ENCODE measurements around the gene GALNTL6.

- TF ChIP-seq EZH2 (IDR thresholded peaks at IDR 0.05; ENCODE audit: borderline replicate concordance, insufficient read depth, low read length, poor library complexity, severe bottlenecking) (no peak), RAD21 (conservative IDR thresholded peaks at IDR 0.05) (no peak), EP300 (conservative IDR thresholded peaks at IDR 0.05; ENCODE audit: poor library complexity, severe bottlenecking) (no peak), CTCF (IDR thresholded peaks at IDR 0.05; ENCODE audit: poor library complexity, severe bottlenecking) (no peak), TAF1 (IDR thresholded peaks at IDR 0.05; ENCODE audit: low read depth) (no peak), POLR2AphosphoS5 (IDR thresholded peaks at IDR 0.05) (no peak)
These were observed 1172.3 kb downstream of the GALNTL6 start for GRCh38 chr4:172985552-172985951.
